HG02571 (cell line): ENCODE results near the gene PCDHB13.
"Not testable (repeated sequence)": the region's sequence is repeated elsewhere in the genome, so short reads cannot be mapped to it uniquely, and the experiment has no call there.

Experiments used
- ATAC-seq: cut with Tn5 transposase; IDR thresholded peaks from one replicate; pipeline ENCODE4 v1.9.1; 2021; ENCODE audit warnings: mild to moderate bottlenecking, moderate library complexity; ENCODE audit not compliant: unreplicated experiment

The PCDHB13 gene

DNA sequence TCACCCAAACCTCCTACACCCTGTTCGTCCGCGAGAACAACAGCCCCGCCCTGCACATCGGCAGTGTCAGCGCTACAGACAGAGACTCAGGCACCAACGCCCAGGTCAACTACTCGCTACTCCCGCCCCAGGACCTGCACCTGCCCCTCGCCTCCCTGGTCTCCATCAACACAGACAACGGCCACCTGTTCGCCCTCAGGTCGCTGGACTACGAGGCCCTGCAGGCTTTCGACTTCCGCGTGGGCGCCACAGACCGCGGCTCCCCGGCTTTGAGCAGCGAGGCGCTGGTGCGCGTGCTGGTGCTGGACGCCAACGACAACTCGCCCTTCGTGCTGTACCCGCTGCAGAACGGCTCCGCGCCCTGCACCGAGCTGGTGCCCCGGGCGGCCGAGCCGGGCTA is 12.6 kb upstream of the PCDHB13 start:
- ATAC-seq, result not testable (repeated sequence)

DNA sequence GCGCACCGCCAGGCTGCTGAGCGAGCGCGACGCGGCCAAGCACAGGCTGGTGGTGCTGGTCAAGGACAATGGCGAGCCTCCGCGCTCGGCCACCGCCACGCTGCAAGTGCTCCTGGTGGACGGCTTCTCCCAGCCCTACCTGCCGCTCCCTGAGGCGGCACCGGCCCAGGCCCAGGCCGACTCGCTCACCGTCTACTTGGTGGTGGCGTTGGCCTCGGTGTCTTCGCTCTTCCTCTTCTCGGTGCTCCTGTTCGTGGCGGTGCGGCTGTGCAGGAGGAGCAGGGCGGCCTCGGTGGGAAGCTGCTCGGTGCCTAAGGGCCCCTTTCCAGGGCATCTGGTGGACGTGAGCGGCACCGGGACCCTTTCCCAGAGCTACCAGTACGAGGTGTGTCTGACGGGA is 12.1 kb upstream of the PCDHB13 start:
- ATAC-seq, result not testable (repeated sequence)

DNA sequence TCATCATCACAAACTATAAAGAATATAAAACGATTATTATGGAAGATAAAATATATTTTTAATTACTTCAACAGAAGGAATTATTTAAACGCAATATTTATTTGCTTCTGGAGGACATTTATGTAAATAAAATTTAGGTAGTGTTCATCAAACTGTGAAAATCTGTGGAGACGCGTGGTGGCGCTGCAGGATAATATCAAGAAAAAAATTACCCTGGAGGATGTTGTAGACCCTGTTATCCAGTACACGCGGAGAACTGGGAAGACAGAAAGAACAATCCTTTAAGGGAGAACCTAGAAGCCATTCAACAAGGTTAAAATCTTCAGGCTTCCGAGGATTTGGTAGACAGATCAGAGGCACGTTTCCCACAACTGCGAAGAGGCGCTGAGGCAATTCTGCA is 5.2 kb upstream of the PCDHB13 start, which contains the start of gene PCDHB12:
TSS of gene PCDHB12 (plus strand) at position 242 of the 400 bp plus-strand sequence. CDS start 189 bp downstream, outside the sequence.
- no peak for ATAC-seq

DNA sequence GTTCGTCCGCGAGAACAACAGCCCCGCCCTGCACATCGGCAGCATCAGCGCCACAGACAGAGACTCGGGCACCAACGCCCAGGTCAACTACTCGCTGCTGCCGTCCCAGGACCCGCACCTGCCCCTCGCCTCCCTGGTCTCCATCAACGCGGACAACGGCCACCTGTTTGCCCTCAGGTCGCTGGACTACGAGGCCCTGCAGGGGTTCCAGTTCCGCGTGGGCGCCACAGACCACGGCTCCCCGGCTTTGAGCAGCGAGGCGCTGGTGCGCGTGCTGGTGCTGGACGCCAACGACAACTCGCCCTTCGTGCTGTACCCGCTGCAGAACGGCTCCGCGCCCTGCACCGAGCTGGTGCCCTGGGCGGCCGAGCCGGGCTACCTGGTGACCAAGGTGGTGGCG is 3.4 kb upstream of the PCDHB13 start:
- ATAC-seq, result not testable (repeated sequence)

DNA sequence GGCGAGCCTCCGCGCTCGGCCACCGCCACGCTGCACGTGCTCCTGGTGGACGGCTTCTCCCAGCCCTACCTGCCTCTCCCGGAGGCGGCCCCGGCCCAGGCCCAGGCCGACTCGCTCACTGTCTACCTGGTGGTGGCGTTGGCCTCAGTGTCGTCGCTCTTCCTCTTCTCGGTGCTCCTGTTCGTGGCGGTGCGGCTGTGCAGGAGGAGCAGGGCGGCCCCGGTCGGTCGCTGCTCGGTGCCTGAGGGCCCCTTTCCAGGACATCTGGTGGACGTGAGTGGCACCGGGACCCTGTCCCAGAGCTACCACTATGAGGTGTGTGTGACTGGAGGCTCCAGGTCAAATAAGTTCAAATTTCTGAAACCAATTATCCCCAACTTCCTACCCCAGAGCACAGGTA is 2.9 kb upstream of the PCDHB13 start:
- ATAC-seq, result not testable (repeated sequence)

DNA sequence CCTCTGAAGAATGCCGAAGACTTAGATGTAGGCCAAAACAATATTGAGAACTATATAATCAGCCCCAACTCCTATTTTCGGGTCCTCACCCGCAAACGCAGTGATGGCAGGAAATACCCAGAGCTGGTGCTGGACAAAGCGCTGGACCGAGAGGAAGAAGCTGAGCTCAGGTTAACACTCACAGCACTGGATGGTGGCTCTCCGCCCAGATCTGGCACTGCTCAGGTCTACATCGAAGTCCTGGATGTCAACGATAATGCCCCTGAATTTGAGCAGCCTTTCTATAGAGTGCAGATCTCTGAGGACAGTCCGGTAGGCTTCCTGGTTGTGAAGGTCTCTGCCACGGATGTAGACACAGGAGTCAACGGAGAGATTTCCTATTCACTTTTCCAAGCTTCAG is 864 bp downstream of the PCDHB13 start:
- ATAC-seq, result not testable (repeated sequence)

DNA sequence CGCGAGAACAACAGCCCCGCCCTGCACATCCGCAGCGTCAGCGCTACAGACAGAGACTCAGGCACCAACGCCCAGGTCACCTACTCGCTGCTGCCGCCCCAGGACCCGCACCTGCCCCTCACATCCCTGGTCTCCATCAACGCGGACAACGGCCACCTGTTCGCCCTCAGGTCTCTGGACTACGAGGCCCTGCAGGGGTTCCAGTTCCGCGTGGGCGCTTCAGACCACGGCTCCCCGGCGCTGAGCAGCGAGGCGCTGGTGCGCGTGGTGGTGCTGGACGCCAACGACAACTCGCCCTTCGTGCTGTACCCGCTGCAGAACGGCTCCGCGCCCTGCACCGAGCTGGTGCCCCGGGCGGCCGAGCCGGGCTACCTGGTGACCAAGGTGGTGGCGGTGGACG is 1.8 kb downstream of the PCDHB13 start:
- ATAC-seq, result not testable (repeated sequence)

DNA sequence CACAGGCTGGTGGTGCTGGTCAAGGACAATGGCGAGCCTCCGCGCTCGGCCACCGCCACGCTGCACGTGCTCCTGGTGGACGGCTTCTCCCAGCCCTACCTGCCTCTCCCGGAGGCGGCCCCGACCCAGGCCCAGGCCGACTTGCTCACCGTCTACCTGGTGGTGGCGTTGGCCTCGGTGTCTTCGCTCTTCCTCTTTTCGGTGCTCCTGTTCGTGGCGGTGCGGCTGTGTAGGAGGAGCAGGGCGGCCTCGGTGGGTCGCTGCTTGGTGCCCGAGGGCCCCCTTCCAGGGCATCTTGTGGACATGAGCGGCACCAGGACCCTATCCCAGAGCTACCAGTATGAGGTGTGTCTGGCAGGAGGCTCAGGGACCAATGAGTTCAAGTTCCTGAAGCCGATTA is 2.3 kb downstream of the PCDHB13 start:
- ATAC-seq, result not testable (repeated sequence)

DNA sequence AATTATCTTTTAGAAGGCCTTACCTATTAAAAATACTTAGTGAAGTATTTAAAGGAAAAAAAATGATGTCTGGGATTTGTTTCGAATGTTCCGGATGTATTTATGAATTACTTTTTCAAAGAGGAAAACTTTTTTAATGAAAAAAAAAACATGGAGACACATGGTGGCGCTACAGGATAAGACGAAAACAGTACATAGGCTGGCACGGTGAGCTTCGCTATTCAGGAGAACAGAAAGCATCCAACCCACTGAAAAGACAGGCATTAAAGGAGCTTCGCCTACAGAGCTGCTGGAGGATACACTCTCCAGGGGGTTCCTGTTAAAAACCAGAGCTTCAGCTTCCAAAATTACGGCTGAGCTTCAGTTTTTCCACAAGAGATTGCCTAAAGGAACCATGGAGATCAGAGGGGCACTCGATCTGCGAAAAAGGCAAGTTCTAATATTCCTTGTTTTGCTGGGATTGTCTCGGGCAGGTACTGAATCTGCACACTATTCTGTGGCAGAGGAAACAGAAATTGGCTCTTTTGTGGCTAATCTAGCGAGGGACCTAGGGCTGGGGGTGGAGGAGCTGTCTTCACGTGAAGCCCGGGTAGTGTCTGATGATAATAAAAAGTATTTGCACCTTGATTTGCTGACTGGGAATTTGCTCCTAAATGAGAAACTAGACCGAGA is 9.5 kb downstream of the PCDHB13 start, which contains the start of gene PCDHB14:
TSS of gene PCDHB14 (plus strand) at position 232 of the 672 bp plus-strand sequence. CDS start at position 395, 163 bp downstream.
- no peak for ATAC-seq

DNA sequence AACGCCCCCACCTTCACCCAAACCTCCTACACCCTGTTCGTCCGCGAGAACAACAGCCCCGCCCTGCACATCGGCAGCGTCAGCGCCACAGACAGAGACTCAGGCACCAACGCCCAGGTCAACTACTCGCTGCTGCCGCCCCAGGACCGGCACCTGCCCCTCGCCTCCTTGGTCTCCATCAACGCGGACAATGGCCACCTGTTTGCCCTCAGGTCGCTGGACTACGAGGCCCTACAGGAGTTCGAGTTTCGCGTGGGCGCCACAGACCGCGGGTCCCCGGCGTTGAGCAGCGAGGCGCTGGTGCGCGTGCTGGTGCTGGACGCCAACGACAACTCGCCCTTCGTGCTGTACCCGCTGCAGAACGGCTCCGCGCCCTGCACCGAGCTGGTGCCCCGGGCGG is 11.1 kb downstream of the PCDHB13 start:
- not testable (repeated sequence) for ATAC-seq

DNA sequence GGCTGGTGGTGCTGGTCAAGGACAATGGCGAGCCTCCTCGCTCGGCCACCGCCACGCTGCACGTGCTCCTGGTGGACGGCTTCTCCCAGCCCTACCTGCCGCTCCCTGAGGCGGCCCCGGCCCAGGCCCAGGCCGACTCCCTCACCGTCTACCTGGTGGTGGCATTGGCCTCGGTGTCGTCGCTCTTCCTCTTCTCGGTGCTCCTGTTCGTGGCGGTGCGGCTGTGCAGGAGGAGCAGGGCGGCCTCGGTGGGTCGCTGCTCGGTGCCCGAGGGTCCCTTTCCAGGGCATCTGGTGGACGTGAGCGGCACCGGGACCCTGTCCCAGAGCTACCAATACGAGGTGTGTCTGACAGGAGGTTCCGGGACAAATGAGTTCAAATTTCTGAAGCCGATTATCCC is 11.7 kb downstream of the PCDHB13 start:
- ATAC-seq, result not testable (repeated sequence)

DNA sequence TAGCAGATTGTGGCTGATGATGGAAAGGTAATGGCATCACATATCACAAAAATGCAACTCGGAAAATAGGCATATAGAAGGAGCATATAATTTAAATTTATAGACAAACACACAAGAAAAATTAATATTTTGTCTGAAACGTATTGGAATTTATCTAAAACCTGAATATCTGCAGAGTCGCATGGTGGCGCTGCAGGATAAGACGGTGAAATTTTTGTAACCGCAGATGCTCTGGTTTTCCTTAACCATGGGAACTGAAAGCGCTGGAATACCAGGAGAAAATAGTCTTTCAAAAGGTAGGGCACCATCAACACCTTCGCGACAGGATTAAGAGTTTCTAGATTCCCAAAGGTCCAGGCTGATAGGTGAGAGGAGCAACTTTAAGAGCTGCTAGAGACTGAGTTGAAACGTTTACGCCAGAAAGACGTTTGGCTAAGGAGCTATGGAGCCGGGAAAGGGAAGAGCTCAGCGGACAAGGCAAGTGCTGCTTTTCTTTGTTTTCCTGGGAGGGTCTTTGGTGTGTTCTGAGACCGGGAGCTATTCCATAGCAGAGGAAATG is 20.5 kb downstream of the PCDHB13 start:
- ATAC-seq, result no peak

DNA sequence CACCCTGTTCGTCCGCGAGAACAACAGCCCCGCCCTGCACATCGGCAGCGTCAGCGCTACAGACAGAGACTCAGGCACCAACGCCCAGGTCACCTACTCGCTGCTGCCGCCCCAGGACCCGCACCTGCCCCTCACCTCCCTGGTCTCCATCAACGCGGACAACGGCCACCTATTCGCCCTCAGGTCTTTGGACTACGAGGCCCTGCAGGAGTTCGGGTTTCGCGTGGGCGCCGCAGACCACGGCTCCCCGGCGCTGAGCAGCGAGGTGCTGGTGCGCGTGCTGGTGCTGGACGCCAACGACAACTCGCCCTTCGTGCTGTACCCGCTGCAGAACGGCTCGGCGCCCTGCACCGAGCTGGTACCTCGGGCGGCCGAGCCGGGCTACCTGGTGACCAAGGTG is 22.2 kb downstream of the PCDHB13 start:
- ATAC-seq, result not testable (repeated sequence)

DNA sequence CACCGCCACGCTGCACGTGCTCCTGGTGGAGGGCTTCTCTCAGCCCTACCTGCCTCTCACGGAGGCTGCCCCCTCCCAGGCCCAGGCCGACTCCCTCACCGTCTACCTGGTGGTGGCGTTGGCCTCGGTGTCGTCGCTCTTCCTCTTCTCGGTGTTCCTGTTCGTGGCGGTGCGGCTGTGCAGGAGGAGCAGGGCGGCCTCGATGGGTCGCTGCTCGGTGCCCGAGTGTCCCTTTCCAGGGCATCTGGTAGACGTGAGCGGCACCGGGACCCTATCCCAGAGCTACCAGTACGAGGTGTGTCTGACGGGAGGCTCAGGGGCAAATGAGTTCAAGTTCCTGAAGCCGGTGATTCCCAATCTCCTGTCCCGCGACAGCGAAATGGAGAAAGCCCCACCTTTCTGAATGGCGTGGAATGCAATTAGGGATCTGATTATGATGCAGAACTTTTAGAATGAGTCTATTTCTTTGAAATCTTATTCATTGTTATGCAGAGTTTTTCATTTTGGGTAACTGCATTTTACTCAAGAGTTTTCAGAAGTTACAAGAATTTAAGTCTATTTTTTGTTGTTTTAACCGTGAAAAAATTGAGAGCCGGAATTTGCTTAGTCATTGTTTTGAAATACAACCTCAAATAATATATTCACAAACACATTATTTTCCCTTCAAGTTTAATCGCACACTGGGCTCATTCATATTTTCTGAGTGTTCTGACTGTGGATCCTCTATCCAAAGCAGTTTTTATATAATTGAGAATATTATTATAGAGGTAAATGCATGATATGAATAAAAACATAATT is 23.0 kb downstream of the PCDHB13 start:
- ATAC-seq, result no peak

DNA sequence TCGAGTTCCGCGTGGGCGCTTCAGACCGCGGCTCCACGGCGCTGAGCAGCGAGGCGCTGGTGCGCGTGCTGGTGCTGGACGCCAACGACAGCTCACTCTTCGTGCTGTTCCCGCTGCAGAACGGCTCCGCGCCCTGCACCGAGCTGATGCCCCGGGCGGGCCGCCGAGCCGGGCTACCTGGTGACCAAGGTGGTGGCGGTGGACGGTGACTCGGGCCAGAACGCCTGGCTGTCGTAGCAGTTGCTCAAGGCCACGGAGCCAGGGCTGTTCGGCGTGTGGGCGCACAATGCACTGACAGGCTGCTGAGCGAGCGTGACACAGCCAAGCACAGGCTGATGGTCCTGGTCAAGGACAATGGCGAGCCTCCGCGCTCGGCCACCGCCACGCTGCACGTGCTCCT is 27.8 kb downstream of the PCDHB13 start:
- ATAC-seq, result no peak

DNA sequence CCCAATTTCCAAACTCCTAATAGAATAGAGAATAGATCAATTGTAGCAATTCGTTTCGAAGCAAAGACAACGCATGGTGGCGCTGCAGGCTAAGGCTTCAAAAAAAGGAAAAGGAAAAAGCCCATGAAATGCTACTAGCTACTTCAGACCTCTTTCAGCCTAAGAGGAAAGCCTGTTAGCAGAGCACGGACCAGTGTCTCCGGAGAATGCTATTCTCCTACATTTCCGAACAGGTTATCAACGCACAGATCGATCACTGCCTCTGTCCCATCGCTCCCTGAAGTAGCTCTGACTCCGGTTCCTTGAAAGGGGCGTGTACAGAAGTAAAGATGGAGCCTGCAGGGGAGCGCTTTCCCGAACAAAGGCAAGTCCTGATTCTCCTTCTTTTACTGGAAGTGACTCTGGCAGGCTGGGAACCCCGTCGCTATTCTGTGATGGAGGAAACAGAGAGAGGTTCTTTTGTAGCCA is 31.6 kb downstream of the PCDHB13 start, which contains the start of gene PCDHB15:
TSS of gene PCDHB15 (plus strand) at position 146 of the 468 bp plus-strand sequence. CDS start at position 330, 184 bp downstream.
- no peak for ATAC-seq

DNA sequence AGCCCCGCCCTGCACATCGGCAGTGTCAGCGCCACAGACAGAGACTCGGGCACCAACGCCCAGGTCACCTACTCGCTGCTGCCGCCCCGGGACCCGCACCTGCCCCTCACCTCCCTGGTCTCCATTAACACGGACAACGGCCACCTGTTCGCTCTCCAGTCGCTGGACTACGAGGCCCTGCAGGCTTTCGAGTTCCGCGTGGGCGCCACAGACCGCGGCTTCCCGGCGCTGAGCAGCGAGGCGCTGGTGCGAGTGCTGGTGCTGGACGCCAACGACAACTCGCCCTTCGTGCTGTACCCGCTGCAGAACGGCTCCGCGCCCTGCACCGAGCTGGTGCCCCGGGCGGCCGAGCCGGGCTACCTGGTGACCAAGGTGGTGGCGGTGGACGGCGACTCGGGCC is 33.3 kb downstream of the PCDHB13 start:
- not testable (repeated sequence) for ATAC-seq

DNA sequence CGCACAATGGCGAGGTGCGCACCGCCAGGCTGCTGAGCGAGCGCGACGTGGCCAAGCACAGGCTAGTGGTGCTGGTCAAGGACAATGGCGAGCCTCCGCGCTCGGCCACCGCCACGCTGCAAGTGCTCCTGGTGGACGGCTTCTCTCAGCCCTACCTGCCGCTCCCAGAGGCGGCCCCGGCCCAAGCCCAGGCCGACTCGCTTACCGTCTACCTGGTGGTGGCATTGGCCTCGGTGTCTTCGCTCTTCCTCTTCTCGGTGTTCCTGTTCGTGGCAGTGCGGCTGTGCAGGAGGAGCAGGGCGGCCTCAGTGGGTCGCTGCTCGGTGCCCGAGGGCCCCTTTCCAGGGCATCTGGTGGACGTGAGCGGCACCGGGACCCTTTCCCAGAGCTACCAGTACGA is 33.7 kb downstream of the PCDHB13 start:
- ATAC-seq, result not testable (repeated sequence)

DNA sequence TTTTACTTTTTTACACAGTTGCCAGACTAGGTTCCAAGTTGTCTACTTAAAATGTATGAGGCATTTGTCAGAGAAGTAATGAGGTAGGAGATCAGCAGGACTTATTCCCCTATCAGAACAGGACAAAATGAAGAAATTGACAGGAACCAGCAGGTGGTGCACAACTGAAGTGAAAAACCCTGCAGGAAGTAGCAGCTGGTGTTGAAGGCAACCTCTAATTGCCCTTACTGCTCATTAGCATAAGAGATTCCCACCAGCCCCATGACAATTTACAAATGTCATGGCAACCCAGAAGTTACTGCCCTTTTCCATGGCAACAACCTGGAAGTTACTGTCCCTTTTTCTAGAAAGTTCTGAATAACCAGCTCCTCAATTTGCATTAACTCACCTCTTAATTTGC is 36.9 kb downstream of the PCDHB13 start:
- ATAC-seq, result no peak

DNA sequence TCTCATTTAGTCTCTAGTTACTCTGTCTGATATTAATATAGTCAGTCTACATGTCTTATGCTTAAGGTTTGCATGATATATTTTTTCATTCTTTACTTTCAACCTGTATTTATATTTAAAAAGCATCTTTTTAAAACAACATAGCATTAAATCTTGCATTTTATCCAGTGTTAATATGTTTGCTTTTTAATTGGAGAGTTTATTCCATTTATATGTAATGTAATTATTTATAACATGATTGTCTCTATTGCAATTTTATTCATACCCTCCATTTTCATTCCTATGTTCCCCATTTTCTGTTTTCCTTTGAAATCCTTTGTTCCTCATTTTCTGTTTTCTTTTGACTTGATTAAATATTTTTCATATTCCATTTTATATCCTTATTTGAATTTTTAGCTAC is 44.7 kb downstream of the PCDHB13 start:
- no peak for ATAC-seq

DNA sequence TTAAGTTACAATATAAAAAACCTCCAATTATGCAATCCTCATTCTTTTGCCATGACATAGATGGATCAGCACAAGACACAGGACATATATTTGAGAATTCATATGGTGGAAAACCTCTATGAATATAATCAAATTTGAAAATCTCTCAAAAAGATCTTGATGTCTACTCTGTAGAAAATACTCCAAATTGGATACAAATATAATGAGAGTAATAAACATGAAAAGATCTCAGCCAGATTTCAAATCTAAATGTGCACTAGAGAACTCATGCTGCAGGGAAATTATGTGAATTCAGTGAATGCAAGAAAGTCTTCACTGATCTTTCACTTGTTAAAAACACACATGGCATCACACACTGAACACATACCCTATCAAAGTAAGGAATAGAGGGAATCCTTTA is 45.2 kb downstream of the PCDHB13 start:
- ATAC-seq, result no peak
